DND-41 (cell line): Measurements from ENCODE around the gene PRRT1B.

Experiments used
- ATAC-seq: fragments of 200-7000 bp; cut with Tn5 transposase; 3 replicates; pipeline ENCODE4 v1.9.1; 2021; ENCODE audit warnings: low read depth; ENCODE audit not compliant: insufficient read depth
- DNase-seq: peaks from one replicate; pipeline ENCODE4 v3.0.0-alpha.2; 2020
- H2AFZ ChIP-seq: 2 replicates; pipeline ENCODE4 v1.6.0; 2012; ENCODE audit warnings: low read depth, low read length
- H3K27ac ChIP-seq: 2 replicates; pipeline ENCODE4 v1.5.1; 2012; ENCODE audit warnings: low read length, inconsistent platforms
- H3K27me3 ChIP-seq: fragments of 200-600 bp; sonication (generic); 2 replicates; pipeline ENCODE4 v1.6.0; 2012; ENCODE audit warnings: low read length, mild to moderate bottlenecking, inconsistent platforms; ENCODE audit not compliant: insufficient read depth, poor library complexity
- H3K36me3 ChIP-seq: 2 replicates; pipeline ENCODE4 v1.5.1; 2012; ENCODE audit warnings: low read length, inconsistent platforms; ENCODE audit not compliant: insufficient read depth
- H3K4me1 ChIP-seq: 2 replicates; pipeline ENCODE4 v1.5.1; 2012; ENCODE audit warnings: mild to moderate bottlenecking, low read length; ENCODE audit not compliant: insufficient read depth
- H3K4me2 ChIP-seq: 2 replicates; pipeline ENCODE4 v1.6.0; 2012; ENCODE audit warnings: mild to moderate bottlenecking, moderate library complexity, low read length, inconsistent platforms; ENCODE audit not compliant: insufficient read depth
- H3K4me3 ChIP-seq, 2 experiments: fragments of 200-600 bp in 1 of 2; shearing (Covaris generic) in 1 of 2; 2 replicates each; pipeline ENCODE4 v1.5.1; 2012 to 2016; ENCODE audit warnings: inconsistent platforms in 2 of 2, low read length in 2 of 2, mild to moderate bottlenecking in 2 of 2, low read depth in 1 of 2, moderate library complexity in 1 of 2
- H3K79me2 ChIP-seq: 2 replicates; pipeline ENCODE4 v1.6.0; 2012; ENCODE audit warnings: low read length, inconsistent platforms; ENCODE audit not compliant: insufficient read depth
- H3K9ac ChIP-seq: 2 replicates; pipeline ENCODE4 v1.6.0; 2012; ENCODE audit warnings: low read depth, mild to moderate bottlenecking, inconsistent platforms, low read length, moderate library complexity
- H3K9me3 ChIP-seq: 2 replicates; pipeline ENCODE4 v1.5.1; 2012; ENCODE audit warnings: low read length, moderate library complexity, mild to moderate bottlenecking, inconsistent platforms; ENCODE audit not compliant: insufficient read depth, severe bottlenecking
- H4K20me1 ChIP-seq: 2 replicates; pipeline ENCODE4 v1.6.0; 2012; ENCODE audit warnings: low read length; ENCODE audit not compliant: insufficient read depth
- CTCF ChIP-seq: IDR thresholded peaks from 2 replicates; pipeline ENCODE4 v1.5.1; 2012; ENCODE audit warnings: borderline replicate concordance, low read length, moderate library complexity, mild to moderate bottlenecking; ENCODE audit not compliant: poor library complexity, severe bottlenecking; ENCODE audit errors: extremely low read depth
- EZH2 ChIP-seq: IDR thresholded peaks from 3 replicates; pipeline ENCODE4 v1.6.1; 2012; ENCODE audit warnings: borderline replicate concordance, low read depth, mild to moderate bottlenecking, moderate library complexity, low read length, inconsistent platforms; ENCODE audit not compliant: severe bottlenecking

Gene PRRT1B

GRCh38 chr9:131545003-131545785, at the start of gene PRRT1B:
Gene PRRT1B (plus strand): TSS chr9:131545523. CDS start chr9:131545616, 93 bp downstream.
- H3K4me2 ChIP-seq = no peak within 1 kb of the TSS
- H2AFZ ChIP-seq = no peak within 1 kb of the TSS
- no peaks in the 10 kb centered on the region for H3K36me3 ChIP-seq
- ATAC-seq (no peak), DNase-seq (no peak)
- H3K4me1 ChIP-seq = no peaks in the 10 kb centered on the region
- no peaks in the 10 kb centered on the region for H3K27me3 ChIP-seq
- no peaks in the 10 kb centered on the region for H3K79me2 ChIP-seq
- H3K9me3 ChIP-seq = peaks cover 6% of the 10 kb centered on the region
- no peak within 1 kb of the TSS for H3K9ac ChIP-seq
- TF ChIP-seq CTCF (no peak), EZH2 (no peak)
- no peak within 1 kb of the TSS for H3K27ac ChIP-seq
- H4K20me1 ChIP-seq = no peaks in the 10 kb centered on the region
- H3K4me3 ChIP-seq = no peak within 1 kb of the TSS

DNA sequence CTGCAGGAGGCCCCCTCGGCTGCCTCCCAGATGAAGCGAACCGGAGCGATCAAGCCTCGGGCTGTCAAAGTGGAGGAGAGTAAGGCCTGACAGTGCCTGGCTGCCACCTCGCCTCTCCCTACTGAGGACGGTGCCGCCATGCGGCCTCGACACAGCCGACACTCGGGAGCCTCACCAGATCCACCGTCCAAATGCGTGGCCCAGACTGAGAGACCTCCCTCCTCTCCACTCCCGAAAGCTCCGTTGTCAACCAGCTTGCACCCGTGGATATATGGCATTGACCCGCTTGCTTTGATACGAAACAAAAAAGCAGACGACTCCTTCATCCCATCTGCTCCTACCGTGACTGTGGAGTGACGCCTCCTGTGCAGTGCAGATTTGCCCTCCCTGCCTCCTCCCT, 49.5 kb upstream of the PRRT1B start:
- Histone ChIP-seq H3K4me1 (peaks cover 23% of the 10 kb centered on the region), H3K4me2 (no peak overlapping the region), H3K4me3 (no peak overlapping the region), H3K79me2 (no peaks in the 10 kb centered on the region), H3K27me3 (no peaks in the 10 kb centered on the region), H2AFZ (no peak overlapping the region), H4K20me1 (peaks cover 33% of the 10 kb centered on the region; the same call in 1 of the 2 replicates), H3K9me3 (no peaks in the 10 kb centered on the region), H3K36me3 (peaks cover 94% of the 10 kb centered on the region), H3K27ac (no peak overlapping the region), H3K9ac (no peak overlapping the region)
- DNase-seq (no peak), ATAC-seq (no peak)
- no peak for TF ChIP-seq CTCF
- no peak for TF ChIP-seq EZH2

DNA sequence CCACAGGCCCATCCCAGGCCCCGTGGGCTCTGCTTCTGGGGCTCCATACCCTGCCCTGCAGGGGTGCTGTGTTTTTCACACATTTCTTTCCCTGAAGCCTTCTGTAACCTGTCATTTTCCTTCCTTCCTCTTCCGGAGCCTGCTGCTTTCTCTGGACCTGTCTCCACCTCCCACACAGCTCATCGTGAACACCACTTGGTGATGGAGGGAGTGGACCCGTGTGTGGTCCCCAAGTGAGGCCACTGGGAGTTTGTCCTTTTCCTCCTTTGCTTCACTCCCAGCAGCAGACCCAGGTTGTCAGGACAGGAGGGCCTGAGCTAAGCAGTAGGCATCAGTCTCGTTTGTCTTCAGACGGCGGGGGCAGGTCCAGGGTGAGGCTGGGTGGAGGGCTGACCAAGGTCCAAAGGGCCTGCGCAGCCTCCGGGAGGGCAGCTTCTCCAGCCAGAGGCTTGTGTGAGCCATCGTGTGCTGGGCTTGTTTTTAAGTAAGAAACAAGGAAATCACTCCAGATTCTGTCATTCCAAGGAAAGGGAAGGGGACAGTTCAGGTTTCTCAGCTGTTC, 48.4 kb upstream of the PRRT1B start:
- H3K4me1 ChIP-seq = peaks cover 34% of the 10 kb centered on the region
- H3K4me3 ChIP-seq = no peak overlapping the region
- ATAC-seq (no peak), DNase-seq (no peak)
- H3K27me3 ChIP-seq = no peaks in the 10 kb centered on the region
- H3K9me3 ChIP-seq = no peaks in the 10 kb centered on the region
- TF ChIP-seq EZH2 = no peak
- no peak for TF ChIP-seq CTCF
- no peak overlapping the region for H3K4me2 ChIP-seq
- H4K20me1 ChIP-seq = peaks cover 28% of the 10 kb centered on the region; the same call in 1 of the 2 replicates
- H3K36me3 ChIP-seq = peaks cover 83% of the 10 kb centered on the region
- no peak overlapping the region for H3K9ac ChIP-seq
- H3K27ac ChIP-seq = no peak overlapping the region
- H2AFZ ChIP-seq = no peak overlapping the region
- H3K79me2 ChIP-seq = peaks cover 3% of the 10 kb centered on the region; the same call in 1 of the 2 replicates
